Thyroid gland (tissue), 4 donors: ENCODE data around the gene CEP72. TPM values are rescaled to one million over a fixed set of nuclear protein-coding genes. Genes with fewer than 3 reads are reported as not detected.
"Not testable (repeated sequence)": the region's sequence is repeated elsewhere in the genome, so short reads cannot be mapped to it uniquely, and the experiment has no call there.

Experiments used
- DNase-seq, 2 donors: peaks; one replicate each; pipeline ENCODE4 v3.0.0-alpha.2; 2019
- H3K27ac ChIP-seq, 3 donors: fragments of 200-600 bp; sonication (generic); 1 replicate in 2 of 3; 2 replicates in 1 of 3; pipeline ENCODE4 v1.5.1; 2016 to 2019; ENCODE audit warnings: mild to moderate bottlenecking in 1 of 3, moderate library complexity in 1 of 3
- H3K27me3 ChIP-seq: fragments of 200-600 bp; sonication (generic); one replicate; pipeline ENCODE4 v1.5.1; 2019
- H3K36me3 ChIP-seq, 2 donors: fragments of 200-600 bp; sonication (generic); one replicate each; pipeline ENCODE4 v1.5.1; 2016 to 2019
- H3K4me1 ChIP-seq, 2 donors: fragments of 200-600 bp; sonication (generic); one replicate each; pipeline ENCODE4 v1.5.1; 2017 to 2019
- H3K4me3 ChIP-seq, 3 donors: fragments of 200-600 bp; sonication (generic); replicated peaks in 1 of 3; 1 replicate in 2 of 3; 2 replicates in 1 of 3; pipeline ENCODE4 v1.5.1; 2016; ENCODE audit warnings: mild to moderate bottlenecking in 1 of 3
- H3K9me3 ChIP-seq: fragments of 200-600 bp; sonication (generic); one replicate; pipeline ENCODE4 v1.5.1; 2017
- CTCF ChIP-seq, 6 experiments: fragments of 200-600 bp in 3 of 6; fragments of 450-650 bp in 3 of 6; sonication (generic) in 3 of 6; IDR thresholded peaks; one replicate each; pipeline ENCODE4 v1.5.1; 2016 to 2019; ENCODE audit warnings: antibody characterized with exemption in 6 of 6, mild to moderate bottlenecking in 2 of 6, inconsistent platforms in 1 of 6, moderate library complexity in 1 of 6
- POLR2A ChIP-seq, 2 donors: fragments of 450-650 bp; IDR thresholded peaks; one replicate each; pipeline ENCODE4 v1.6.1; 2017; ENCODE audit warnings: antibody characterized with exemption in 2 of 2, mild to moderate bottlenecking in 2 of 2, moderate library complexity in 1 of 2
- WGBS, 2 donors: methylation state at CpG; one replicate each; pipeline ENCODE4 v1.1.5; 2017; 5-methylcytosine and 5-hydroxymethylcytosine counted together
- intact Hi-C: fragments of 100-400 bp; cut with DNase I; formaldehyde crosslinking; loops from one replicate; pipeline ENCODE4 v1.15.1; 2023
- total RNA-seq, 4 donors: library from RNA; depleted of rRNA; stranded (reverse); fragments of >200 nt; gene quantifications; one replicate each; pipeline ENCODE4 v1.2.3, GENCODE V29; 2016

Gene CEP72
- total RNA-seq, 4 donors from 2014 or later, result 3.4 to 7.6 (median 4.6) TPM

- no peaks in the 10 kb centered on the region for H3K4me1 ChIP-seq
- H3K36me3 ChIP-seq, result no peaks in the 10 kb centered on the region
- no peak overlapping the region for H3K27ac ChIP-seq
- no peak overlapping the region for H3K4me3 ChIP-seq
- TF ChIP-seq POLR2A (IDR thresholded peaks at IDR 0.05) (no peak), CTCF (IDR thresholded peaks at IDR 0.05) (no peak)
- DNase-seq, result no peak
- WGBS, 2 donors, result 16 to 31% methylated on average over 3 to 5 of the region's 17 CpGs
- no peaks in the 10 kb centered on the region for H3K9me3 ChIP-seq
- H3K27me3 ChIP-seq, result no peaks in the 10 kb centered on the region
- intact Hi-C loops, result no loop called here
Measured at GRCh38 chr5:579746-580366, 32.3 kb upstream of the CEP72 start.

GRCh38 chr5:580436-580835 lies 31.7 kb upstream of the CEP72 start:
- DNase-seq, result no peak
- TF ChIP-seq CTCF (IDR thresholded peaks at IDR 0.05) (no peak), POLR2A (IDR thresholded peaks at IDR 0.05) (no peak)
- no peak overlapping the region for H3K27ac ChIP-seq
- H3K36me3 ChIP-seq, result no peaks in the 10 kb centered on the region
- no peaks in the 10 kb centered on the region for H3K4me1 ChIP-seq
- H3K4me3 ChIP-seq, result no peak overlapping the region
- intact Hi-C loops, result no loop called here
- H3K9me3 ChIP-seq, result no peaks in the 10 kb centered on the region
- 51 to 53% methylated on average over 11 of the region's 11 CpGs for WGBS, 2 donors
- no peaks in the 10 kb centered on the region for H3K27me3 ChIP-seq

- no peak overlapping the region for H3K4me3 ChIP-seq
- H3K4me1 ChIP-seq, result no peaks in the 10 kb centered on the region
- 80 to 83% methylated on average over 7 of the region's 7 CpGs for WGBS, 2 donors
- H3K9me3 ChIP-seq, result no peaks in the 10 kb centered on the region
- H3K27ac ChIP-seq, result no peak overlapping the region
- intact Hi-C loops, result no loop called here
- no peak for DNase-seq
- no peaks in the 10 kb centered on the region for H3K36me3 ChIP-seq
- TF ChIP-seq POLR2A (IDR thresholded peaks at IDR 0.05) (no peak), CTCF (IDR thresholded peaks at IDR 0.05) (no peak)
- H3K27me3 ChIP-seq, result no peaks in the 10 kb centered on the region
Measured at GRCh38 chr5:581266-581665, 30.9 kb upstream of the CEP72 start.

GRCh38 chr5:581941-582340 lies 30.2 kb upstream of the CEP72 start:
- Histone ChIP-seq H3K4me3 (no peak overlapping the region), H3K4me1 (no peaks in the 10 kb centered on the region), H3K27me3 (no peaks in the 10 kb centered on the region), H3K36me3 (no peaks in the 10 kb centered on the region), H3K9me3 (no peaks in the 10 kb centered on the region), H3K27ac (no peak overlapping the region)
- 85 to 94% methylated on average over 9 of the region's 9 CpGs for WGBS, 2 donors
- TF ChIP-seq CTCF (IDR thresholded peaks at IDR 0.05) (no peak), POLR2A (IDR thresholded peaks at IDR 0.05) (no peak)
- no peak for DNase-seq
- intact Hi-C loops, result no loop called here

GRCh38 chr5:582445-582844 lies 29.7 kb upstream of the CEP72 start:
- H3K4me1 ChIP-seq, H3K27ac ChIP-seq, H3K27me3 ChIP-seq, H3K36me3 ChIP-seq, intact Hi-C loops, H3K9me3 ChIP-seq, H3K4me3 ChIP-seq, DNase-seq: not testable (repeated sequence)
- 87 to 91% methylated on average over 3 of the region's 3 CpGs for WGBS, 2 donors
